A549 (cell line): Measurements from ENCODE around the gene FAM13A.

ENCODE experiments used
- CHD2 ChIP-seq: fragments of 150-350 bp; IDR thresholded peaks from 2 replicates; pipeline ENCODE4 v1.6.1; 2014; ENCODE audit warnings: low read length; ENCODE audit not compliant: partially characterized antibody
- EP300 ChIP-seq, 2 experiments: fragments of >200 bp; sonication (Bioruptor Twin); formaldehyde crosslinking; IDR thresholded peaks; 2 replicates in 1 of 2; 3 replicates in 1 of 2; pipeline ENCODE4 v1.6.1; 2016 to 2017
- JUNB ChIP-seq: fragments of >200 bp; sonication (Bioruptor Twin); formaldehyde crosslinking; IDR thresholded peaks from 2 replicates; pipeline ENCODE4 v1.6.1; 2016
- POLR2A ChIP-seq: IDR thresholded peaks from 2 replicates; pipeline ENCODE4 v1.6.1; 2012; ENCODE audit warnings: mild to moderate bottlenecking, low read length
- RAD21 ChIP-seq, 2 experiments: fragments of >200 bp in 1 of 2; sonication (Bioruptor Twin) in 1 of 2; formaldehyde crosslinking in 1 of 2; IDR thresholded peaks in 1 of 2; conservative IDR thresholded peaks in 1 of 2; 2 replicates in 1 of 2; 3 replicates in 1 of 2; pipeline ENCODE4 v1.6.1; 2012 to 2018; ENCODE audit warnings: inconsistent platforms in 1 of 2
- RARB ChIP-seq: fragments of 250-450 bp; sonication (Bioruptor Pico); IDR thresholded peaks from 2 replicates; pipeline ENCODE4 v1.8.0; 2021; ENCODE audit warnings: mild to moderate bottlenecking, moderate library complexity
- TP53 ChIP-seq: fragments of 250-450 bp; sonication (Bioruptor Pico); IDR thresholded peaks from 2 replicates; pipeline ENCODE4 v1.5.0; 2021; ENCODE audit warnings: mild to moderate bottlenecking, moderate library complexity
- USF2 ChIP-seq: fragments of 450-650 bp; IDR thresholded peaks from 2 replicates; pipeline ENCODE4 v1.6.1; 2014; ENCODE audit warnings: antibody characterized with exemption
- TF ChIP-seq, protein P1 (sequence below): fragments of >200 bp; sonication (Bioruptor Twin); formaldehyde crosslinking; IDR thresholded peaks from 3 replicates; pipeline ENCODE4 v1.5.1; 2016
- TF ChIP-seq, protein P2 (sequence below): IDR thresholded peaks from 2 replicates; pipeline ENCODE4 v1.6.1; 2012; ENCODE audit warnings: low read depth, borderline replicate concordance

- TF ChIP-seq POLR2A (no peak), JUNB (no peak), CHD2 (no peak), USF2 (no peak), RAD21 (conservative IDR thresholded peaks at IDR 0.05 in 1 of 2, IDR thresholded peaks at IDR 0.05 in 1 of 2) (no peak), RARB (CRISPR knock-in tag) (no peak), TP53 (no peak), EP300 (IDR thresholded peaks at IDR 0.05) (no peak)
- TF ChIP-seq, protein P1, sequence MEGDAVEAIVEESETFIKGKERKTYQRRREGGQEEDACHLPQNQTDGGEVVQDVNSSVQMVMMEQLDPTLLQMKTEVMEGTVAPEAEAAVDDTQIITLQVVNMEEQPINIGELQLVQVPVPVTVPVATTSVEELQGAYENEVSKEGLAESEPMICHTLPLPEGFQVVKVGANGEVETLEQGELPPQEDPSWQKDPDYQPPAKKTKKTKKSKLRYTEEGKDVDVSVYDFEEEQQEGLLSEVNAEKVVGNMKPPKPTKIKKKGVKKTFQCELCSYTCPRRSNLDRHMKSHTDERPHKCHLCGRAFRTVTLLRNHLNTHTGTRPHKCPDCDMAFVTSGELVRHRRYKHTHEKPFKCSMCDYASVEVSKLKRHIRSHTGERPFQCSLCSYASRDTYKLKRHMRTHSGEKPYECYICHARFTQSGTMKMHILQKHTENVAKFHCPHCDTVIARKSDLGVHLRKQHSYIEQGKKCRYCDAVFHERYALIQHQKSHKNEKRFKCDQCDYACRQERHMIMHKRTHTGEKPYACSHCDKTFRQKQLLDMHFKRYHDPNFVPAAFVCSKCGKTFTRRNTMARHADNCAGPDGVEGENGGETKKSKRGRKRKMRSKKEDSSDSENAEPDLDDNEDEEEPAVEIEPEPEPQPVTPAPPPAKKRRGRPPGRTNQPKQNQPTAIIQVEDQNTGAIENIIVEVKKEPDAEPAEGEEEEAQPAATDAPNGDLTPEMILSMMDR: no peak
- TF ChIP-seq, protein P2, sequence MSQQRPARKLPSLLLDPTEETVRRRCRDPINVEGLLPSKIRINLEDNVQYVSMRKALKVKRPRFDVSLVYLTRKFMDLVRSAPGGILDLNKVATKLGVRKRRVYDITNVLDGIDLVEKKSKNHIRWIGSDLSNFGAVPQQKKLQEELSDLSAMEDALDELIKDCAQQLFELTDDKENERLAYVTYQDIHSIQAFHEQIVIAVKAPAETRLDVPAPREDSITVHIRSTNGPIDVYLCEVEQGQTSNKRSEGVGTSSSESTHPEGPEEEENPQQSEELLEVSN: no peak
Measured at GRCh38 chr4:89042055-89042454, 14.9 kb downstream of the FAM13A start.
